ENCODE data around the gene SUZ12.

DNA sequence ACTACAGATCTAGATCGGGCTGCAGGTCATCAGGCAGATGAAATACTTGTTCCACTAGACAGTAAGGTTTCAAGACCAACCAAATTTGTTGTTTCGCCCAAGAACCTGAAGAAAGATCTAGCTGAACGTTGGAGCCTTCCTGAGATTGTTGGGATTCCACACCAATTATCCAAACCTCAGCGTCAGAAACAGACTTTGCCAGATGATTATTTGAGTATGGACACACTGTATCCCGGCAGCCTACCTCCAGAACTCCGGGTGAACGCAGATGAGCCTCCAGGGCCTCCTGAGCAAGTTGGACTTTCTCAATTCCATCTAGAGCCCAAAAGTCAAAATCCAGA, 84.8 kb downstream of the SUZ12 start:
- TF ChIP-seq, protein P1, sequence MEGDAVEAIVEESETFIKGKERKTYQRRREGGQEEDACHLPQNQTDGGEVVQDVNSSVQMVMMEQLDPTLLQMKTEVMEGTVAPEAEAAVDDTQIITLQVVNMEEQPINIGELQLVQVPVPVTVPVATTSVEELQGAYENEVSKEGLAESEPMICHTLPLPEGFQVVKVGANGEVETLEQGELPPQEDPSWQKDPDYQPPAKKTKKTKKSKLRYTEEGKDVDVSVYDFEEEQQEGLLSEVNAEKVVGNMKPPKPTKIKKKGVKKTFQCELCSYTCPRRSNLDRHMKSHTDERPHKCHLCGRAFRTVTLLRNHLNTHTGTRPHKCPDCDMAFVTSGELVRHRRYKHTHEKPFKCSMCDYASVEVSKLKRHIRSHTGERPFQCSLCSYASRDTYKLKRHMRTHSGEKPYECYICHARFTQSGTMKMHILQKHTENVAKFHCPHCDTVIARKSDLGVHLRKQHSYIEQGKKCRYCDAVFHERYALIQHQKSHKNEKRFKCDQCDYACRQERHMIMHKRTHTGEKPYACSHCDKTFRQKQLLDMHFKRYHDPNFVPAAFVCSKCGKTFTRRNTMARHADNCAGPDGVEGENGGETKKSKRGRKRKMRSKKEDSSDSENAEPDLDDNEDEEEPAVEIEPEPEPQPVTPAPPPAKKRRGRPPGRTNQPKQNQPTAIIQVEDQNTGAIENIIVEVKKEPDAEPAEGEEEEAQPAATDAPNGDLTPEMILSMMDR (IDR thresholded peaks at IDR 0.05; ENCODE audit: low read length): no peak
- no peak for TF ChIP-seq EZH2 (IDR thresholded peaks at IDR 0.05; ENCODE audit: borderline replicate concordance, low read length)
